Naive B cell (primary cell): Measurements from ENCODE around the gene MOSMO. TPM values are rescaled to one million over a fixed set of nuclear protein-coding genes. Genes with fewer than 3 reads are reported as not detected.

Experiments
- ATAC-seq, 2 donors: fragments of 150-1000 bp; cut with Tn5 transposase; 2 replicates each; pipeline ENCODE4 v1.10.0; 2021; ENCODE audit warnings: low read depth in 2 of 2, mild to moderate bottlenecking in 2 of 2, moderate library complexity in 2 of 2
- DNase-seq: peaks from one replicate; pipeline ENCODE4 v3.0.0; 2022
- H3K27ac Mint-ChIP-seq, 6 donors: one replicate each; pipeline ENCODE4 v1.8.0; 2020 to 2022; ENCODE audit warnings: mild to moderate bottlenecking in 6 of 6, mixed read lengths in 6 of 6, moderate library complexity in 5 of 6, inconsistent platforms in 2 of 6
- H3K27me3 Mint-ChIP-seq, 3 donors: one replicate each; pipeline ENCODE4 v1.8.0; 2021 to 2022; ENCODE audit warnings: mixed read lengths in 3 of 3, mild to moderate bottlenecking in 1 of 3
- H3K36me3 Mint-ChIP-seq, 2 donors: one replicate each; pipeline ENCODE4 v1.8.0; 2020 to 2022; ENCODE audit warnings: mixed read lengths in 2 of 2, inconsistent platforms in 1 of 2, mild to moderate bottlenecking in 1 of 2
- H3K4me1 Mint-ChIP-seq, 3 donors: one replicate each; pipeline ENCODE4 v1.8.0; 2020 to 2022; ENCODE audit warnings: mixed read lengths in 3 of 3, inconsistent platforms in 1 of 3, mild to moderate bottlenecking in 1 of 3, moderate library complexity in 1 of 3
- H3K4me3 Mint-ChIP-seq, 8 donors: one replicate each; pipeline ENCODE4 v1.8.0; 2020 to 2022; ENCODE audit warnings: mild to moderate bottlenecking in 8 of 8, mixed read lengths in 8 of 8, moderate library complexity in 8 of 8, inconsistent platforms in 2 of 8
- H3K9me3 Mint-ChIP-seq, 7 donors: one replicate each; pipeline ENCODE4 v1.8.0; 2020 to 2022; ENCODE audit warnings: mixed read lengths in 7 of 7, mild to moderate bottlenecking in 5 of 7, inconsistent platforms in 2 of 7, moderate library complexity in 1 of 7
- polyA plus RNA-seq, 6 donors: library from polyadenylated mRNA; unstranded; fragments of 300-500 nt; fragmentation: Illumina TruSeq; gene quantifications; one replicate each; pipeline ENCODE4 v1.2.3, GENCODE V29; 2021; ENCODE audit warnings: low read depth in 6 of 6

MOSMO gene
- polyA plus RNA-seq, 6 donors from 2014 or later: 3.1 to 7.1 (median 6.2) TPM

- peaks cover 0 to 12% (median 4%) of the 10 kb centered on the region in 7 donors for H3K9me3 Mint-ChIP-seq
- no peak overlapping the region for H3K27ac Mint-ChIP-seq
- peaks cover 5 to 8% of the 10 kb centered on the region in 2 donors for H3K36me3 Mint-ChIP-seq
- DNase-seq: no peak
- H3K4me1 Mint-ChIP-seq: peaks cover 0 to 5% (median 0%) of the 10 kb centered on the region in 3 donors
- no peak for ATAC-seq
- no peak overlapping the region for H3K4me3 Mint-ChIP-seq
- H3K27me3 Mint-ChIP-seq: no peaks in the 10 kb centered on the region
Observed at GRCh38 chr16:22071331-22071910, 63.5 kb downstream of the MOSMO start.

GRCh38 chr16:22073350-22073749 is 65.4 kb downstream of the MOSMO start:
- ATAC-seq (no peak), DNase-seq (no peak)
- Mint-ChIP-seq H3K4me1 (peaks cover 0 to 5% (median 5%) of the 10 kb centered on the region in 3 donors), H3K36me3 (no peaks in the 10 kb centered on the region), H3K4me3 (no peak overlapping the region), H3K27me3 (no peaks in the 10 kb centered on the region), H3K9me3 (no peaks in the 10 kb centered on the region), H3K27ac (peak overlapping the region in 1 of 6 donors; percentile 60)

- Mint-ChIP-seq H3K4me3 (no peak overlapping the region), H3K27ac (peak overlapping the region in 1 of 6 donors; percentile 24), H3K9me3 (no peaks in the 10 kb centered on the region), H3K4me1 (peaks cover 0 to 5% (median 5%) of the 10 kb centered on the region in 3 donors), H3K36me3 (no peaks in the 10 kb centered on the region), H3K27me3 (no peaks in the 10 kb centered on the region)
- DNase-seq (no peak), ATAC-seq (no peak)
Observed at GRCh38 chr16:22075043-22075757, 67.3 kb downstream of the MOSMO start.

GRCh38 chr16:22075776-22076175 is 67.9 kb downstream of the MOSMO start:
- Mint-ChIP-seq H3K27me3 (no peaks in the 10 kb centered on the region), H3K4me3 (no peak overlapping the region), H3K4me1 (peaks cover 0 to 5% (median 5%) of the 10 kb centered on the region in 3 donors), H3K36me3 (no peaks in the 10 kb centered on the region), H3K27ac (no peak overlapping the region), H3K9me3 (no peaks in the 10 kb centered on the region)
- ATAC-seq (no peak), DNase-seq (no peak)

GRCh38 chr16:22077700-22078313 is 69.9 kb downstream of the MOSMO start:
- ATAC-seq (peak; percentile 74 to 92), DNase-seq (peak; percentile 66)
- Mint-ChIP-seq H3K4me1 (peaks cover 0 to 5% (median 5%) of the 10 kb centered on the region in 3 donors), H3K36me3 (no peaks in the 10 kb centered on the region), H3K4me3 (no peak overlapping the region), H3K27ac (peak overlapping the region in 1 of 6 donors; percentile 47), H3K9me3 (no peaks in the 10 kb centered on the region), H3K27me3 (no peaks in the 10 kb centered on the region)

GRCh38 chr16:22078656-22079055 is 70.7 kb downstream of the MOSMO start:
- no peaks in the 10 kb centered on the region for H3K36me3 Mint-ChIP-seq
- DNase-seq (no peak), ATAC-seq (no peak)
- H3K27me3 Mint-ChIP-seq: no peaks in the 10 kb centered on the region
- H3K4me1 Mint-ChIP-seq: peaks cover 0 to 5% (median 5%) of the 10 kb centered on the region in 3 donors
- H3K27ac Mint-ChIP-seq: no peak overlapping the region
- no peaks in the 10 kb centered on the region for H3K9me3 Mint-ChIP-seq
- no peak overlapping the region for H3K4me3 Mint-ChIP-seq

GRCh38 chr16:22081050-22081449 is 73.1 kb downstream of the MOSMO start:
- Mint-ChIP-seq H3K27ac (no peak overlapping the region), H3K36me3 (peaks cover 4 to 6% of the 10 kb centered on the region in 2 donors), H3K27me3 (no peaks in the 10 kb centered on the region), H3K4me3 (no peak overlapping the region), H3K4me1 (peaks cover 0 to 5% (median 0%) of the 10 kb centered on the region in 3 donors), H3K9me3 (no peaks in the 10 kb centered on the region)
- DNase-seq (no peak), ATAC-seq (no peak)

- Mint-ChIP-seq H3K4me3 (no peak overlapping the region), H3K27me3 (no peaks in the 10 kb centered on the region), H3K27ac (peak overlapping the region in 2 of 6 donors; percentile 5 to 18), H3K9me3 (no peaks in the 10 kb centered on the region), H3K36me3 (peaks cover 10% of the 10 kb centered on the region in 2 donors), H3K4me1 (peaks cover 0 to 3% (median 3%) of the 10 kb centered on the region in 3 donors)
- DNase-seq: no peak
- ATAC-seq: no peak
Observed at GRCh38 chr16:22086440-22086839, 78.5 kb downstream of the MOSMO start.

- ATAC-seq (no peak), DNase-seq (no peak)
- H3K27ac Mint-ChIP-seq: no peak overlapping the region
- H3K4me3 Mint-ChIP-seq: no peak overlapping the region
- H3K36me3 Mint-ChIP-seq: peaks cover 10% of the 10 kb centered on the region in 2 donors
- no peaks in the 10 kb centered on the region for H3K27me3 Mint-ChIP-seq
- no peaks in the 10 kb centered on the region for H3K9me3 Mint-ChIP-seq
- H3K4me1 Mint-ChIP-seq: peaks cover 0 to 3% (median 3%) of the 10 kb centered on the region in 3 donors
Observed at GRCh38 chr16:22088642-22089041, 80.7 kb downstream of the MOSMO start.

GRCh38 chr16:22089910-22090309 is 82.0 kb downstream of the MOSMO start:
- H3K9me3 Mint-ChIP-seq: no peaks in the 10 kb centered on the region
- H3K4me1 Mint-ChIP-seq: peaks cover 0 to 5% (median 3%) of the 10 kb centered on the region in 3 donors
- ATAC-seq (no peak), DNase-seq (no peak)
- peaks cover 10% of the 10 kb centered on the region in 2 donors for H3K36me3 Mint-ChIP-seq
- peaks cover 1 to 3% (median 2%) of the 10 kb centered on the region in 3 donors for H3K27me3 Mint-ChIP-seq
- H3K4me3 Mint-ChIP-seq: no peak overlapping the region
- no peak overlapping the region for H3K27ac Mint-ChIP-seq

GRCh38 chr16:22091721-22092120 is 83.8 kb downstream of the MOSMO start:
- Mint-ChIP-seq H3K4me1 (peaks cover 0 to 5% (median 0%) of the 10 kb centered on the region in 3 donors), H3K27me3 (peaks cover 7 to 10% (median 9%) of the 10 kb centered on the region in 3 donors), H3K36me3 (no peaks in the 10 kb centered on the region), H3K4me3 (no peak overlapping the region), H3K27ac (no peak overlapping the region), H3K9me3 (peaks cover 0 to 2% (median 0%) of the 10 kb centered on the region in 7 donors)
- ATAC-seq (no peak), DNase-seq (no peak)

GRCh38 chr16:22092143-22092933 is 84.4 kb downstream of the MOSMO start, which contains the start of gene VWA3A:
TSS of gene VWA3A (plus strand) at chr16:22092541. CDS start at chr16:22092638, 97 bp downstream.
- ATAC-seq: no peak
- no peak within 1 kb of the TSS for H3K4me3 Mint-ChIP-seq

GRCh38 chr16:22093331-22093730 is 85.4 kb downstream of the MOSMO start:
- DNase-seq (no peak), ATAC-seq (no peak)
- Mint-ChIP-seq H3K36me3 (no peaks in the 10 kb centered on the region), H3K4me1 (peaks cover 0 to 5% (median 0%) of the 10 kb centered on the region in 3 donors), H3K27ac (no peak overlapping the region), H3K4me3 (no peak overlapping the region), H3K27me3 (peaks cover 10 to 17% (median 12%) of the 10 kb centered on the region in 3 donors), H3K9me3 (peaks cover 0 to 2% (median 0%) of the 10 kb centered on the region in 7 donors)

More at GRCh38 chr16:22092143-22092933, 84.4 kb downstream of the MOSMO start, which contains the start of gene VWA3A:
- DNase-seq: no peak
- no peaks in the 10 kb centered on the region for H3K36me3 Mint-ChIP-seq
- peaks cover 0 to 5% (median 0%) of the 10 kb centered on the region in 3 donors for H3K4me1 Mint-ChIP-seq
- peaks cover 9 to 13% (median 10%) of the 10 kb centered on the region in 3 donors for H3K27me3 Mint-ChIP-seq
- peaks cover 0 to 2% (median 0%) of the 10 kb centered on the region in 7 donors for H3K9me3 Mint-ChIP-seq
- peak within 1 kb of the TSS in 2 of 6 donors; percentile 8 to 92 for H3K27ac Mint-ChIP-seq
